OCI-LY7 (cell line): ENCODE results near the gene SMIM44. TPM values are rescaled to one million over a fixed set of nuclear protein-coding genes. Genes with fewer than 3 reads are reported as not detected.
A peak's percentile ranks its signal among the peaks of the same experiment; 100 is the strongest.

Source experiments
- BruUV-seq: library from RNA; stranded (reverse); fragments of 400-500 nt; replicated peaks from 2 replicates; lab custom pipeline; 2021; lab: Mats Ljungman, UMichigan
- CTCF ChIA-PET: fragments of 300-600 bp; sonication (Branson Sonifier 250); formaldehyde crosslinking; loops from one replicate; lab custom pipeline; 2022; ENCODE audit warnings: antibody characterized with exemption; ENCODE audit not compliant: unreplicated experiment; lab: Charles Lee
- POLR2A ChIA-PET: fragments of 300-600 bp; sonication (Branson Sonifier 250); formaldehyde crosslinking; loops from one replicate; lab custom pipeline; 2022; ENCODE audit warnings: antibody characterized with exemption; lab: Charles Lee
- DNase-seq: peaks from one replicate; pipeline ENCODE4 v3.0.0-alpha.2; 2015; ENCODE audit warnings: low spot score
- H2AFZ ChIP-seq: fragments of 200-600 bp; sonication (generic), shearing (Covaris generic); 2 replicates; pipeline ENCODE4 v1.6.1; 2014; ENCODE audit warnings: mild to moderate bottlenecking, antibody characterized with exemption, low read length, moderate library complexity
- H3K27ac ChIP-seq: fragments of 200-600 bp; sonication (generic); 2 replicates; pipeline ENCODE4 v1.5.1; 2014; ENCODE audit warnings: mixed run types, low read depth, mild to moderate bottlenecking, moderate library complexity, low read length, inconsistent platforms; ENCODE audit not compliant: poor library complexity, severe bottlenecking
- H3K36me3 ChIP-seq: fragments of 200-600 bp; sonication (generic); 2 replicates; pipeline ENCODE4 v1.6.1; 2014; ENCODE audit warnings: mild to moderate bottlenecking, antibody characterized with exemption, low read length, moderate library complexity, mixed read lengths; ENCODE audit not compliant: insufficient read depth
- H3K4me1 ChIP-seq: fragments of 200-600 bp; sonication (generic); 2 replicates; pipeline ENCODE4 v1.5.1; 2014; ENCODE audit warnings: mild to moderate bottlenecking, low read length; ENCODE audit not compliant: insufficient read depth, poor library complexity, severe bottlenecking
- H3K4me2 ChIP-seq: fragments of 200-600 bp; sonication (generic); 2 replicates; pipeline ENCODE4 v1.6.1; 2014; ENCODE audit warnings: mild to moderate bottlenecking, low read length
- H3K4me3 ChIP-seq: fragments of 200-600 bp; sonication (generic); 2 replicates; pipeline ENCODE4 v1.5.1; 2014; ENCODE audit warnings: mild to moderate bottlenecking, low read depth, low read length; ENCODE audit not compliant: poor library complexity, severe bottlenecking
- H3K79me2 ChIP-seq: fragments of 200-600 bp; sonication (generic); 2 replicates; pipeline ENCODE4 v1.6.1; 2016; ENCODE audit warnings: low read depth, mild to moderate bottlenecking, low read length, moderate library complexity, mixed read lengths; ENCODE audit not compliant: insufficient read depth
- H3K9me2 ChIP-seq: fragments of 200-600 bp; sonication (generic); 2 replicates; pipeline ENCODE4 v1.6.1; 2016; ENCODE audit warnings: mild to moderate bottlenecking, low read length, mixed read lengths; ENCODE audit not compliant: insufficient read depth
- H3K9me3 ChIP-seq: fragments of 200-600 bp; sonication (generic); 2 replicates; pipeline ENCODE4 v1.6.1; 2014; ENCODE audit warnings: mild to moderate bottlenecking, mixed run types, low read length, mixed read lengths
- H4K20me1 ChIP-seq: fragments of 200-600 bp; sonication (generic); 2 replicates; pipeline ENCODE4 v1.6.1; 2014; ENCODE audit warnings: mild to moderate bottlenecking, antibody characterized with exemption, low read length, moderate library complexity, mixed read lengths; ENCODE audit not compliant: insufficient read depth
- EZH2phosphoT487 ChIP-seq: fragments of 200-600 bp; sonication (generic); IDR thresholded peaks from 2 replicates; pipeline ENCODE4 v1.6.1; 2018; ENCODE audit warnings: low read depth, borderline replicate concordance, mild to moderate bottlenecking, mixed run types, antibody characterized with exemption, low read length, moderate library complexity, mixed read lengths
- intact Hi-C: fragments of 100-400 bp; cut with micrococcal nuclease; formaldehyde crosslinking; loops from one replicate; pipeline ENCODE4 v1.10.0; 2022; ENCODE audit not compliant: unreplicated experiment
- total RNA-seq, 2 experiments: library from RNA; depleted of rRNA in 1 of 2; stranded (reverse); fragments of >200 nt in 1 of 2; shearing (Covaris generic) in 1 of 2; gene quantifications; 2 replicates each; pipeline ENCODE4 v1.2.3, GENCODE V29; 2014 to 2022
- TF ChIP-seq, protein P1 (sequence below): fragments of 200-600 bp; sonication (generic); conservative IDR thresholded peaks from 2 replicates; pipeline ENCODE4 v1.5.1; 2014; ENCODE audit warnings: mild to moderate bottlenecking, antibody characterized with exemption, low read length, moderate library complexity, mixed read lengths

SMIM44 gene
- total RNA-seq, 2 experiments from 2014 or later, result not detected

DNA sequence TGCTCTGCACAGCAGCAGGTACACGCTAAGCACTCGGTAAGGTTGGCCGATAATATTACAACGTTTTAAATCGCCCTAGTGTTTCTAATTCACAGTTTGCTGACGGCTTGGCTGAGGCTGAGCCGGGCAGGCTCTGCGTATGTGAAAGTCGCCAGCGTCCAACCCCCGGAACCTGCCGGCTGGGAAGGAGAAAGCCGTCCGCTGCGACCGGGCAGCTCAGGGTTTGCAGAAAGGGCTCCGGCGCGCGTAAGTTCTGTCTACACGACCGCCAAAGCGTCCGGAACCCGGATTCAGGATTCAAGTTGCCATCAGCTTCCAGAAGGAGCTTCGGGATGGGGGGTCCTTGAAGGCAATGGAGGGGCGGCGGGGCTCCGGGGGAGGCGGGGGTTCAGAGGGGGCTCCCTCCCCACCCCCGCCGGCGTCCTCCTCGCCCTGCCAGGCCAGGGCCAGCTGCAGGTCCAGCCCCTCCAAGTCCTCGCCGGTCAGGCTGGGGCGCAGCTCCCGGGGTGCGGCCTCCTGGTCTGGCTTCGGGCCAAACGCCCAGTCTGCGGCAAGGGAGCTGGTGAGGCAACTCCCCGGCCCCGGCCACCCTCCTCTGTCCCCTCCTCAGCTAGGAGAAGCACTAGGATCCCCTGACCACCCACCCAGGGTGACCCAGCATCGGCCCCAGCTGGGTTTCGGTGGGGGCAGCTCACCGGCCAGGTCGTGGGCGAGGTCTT, 575 bp downstream of the SMIM44 start:
- Histone ChIP-seq H3K4me2 (0 out of 2 replicates have a peak overlapping the region, but pooled peaks have one; percentile 92), H3K9me2 (no peaks in the 10 kb centered on the region), H3K27ac (peak overlapping the region; percentile 84), H3K4me1 (peaks cover 47% of the 10 kb centered on the region), H3K36me3 (no peaks in the 10 kb centered on the region), H3K79me2 (no peaks in the 10 kb centered on the region), H3K4me3 (no peak overlapping the region), H3K9me3 (no peaks in the 10 kb centered on the region), H2AFZ (no peak overlapping the region), H4K20me1 (no peaks in the 10 kb centered on the region)
- TF ChIP-seq EZH2phosphoT487, result no peak
- TF ChIP-seq, protein P1, sequence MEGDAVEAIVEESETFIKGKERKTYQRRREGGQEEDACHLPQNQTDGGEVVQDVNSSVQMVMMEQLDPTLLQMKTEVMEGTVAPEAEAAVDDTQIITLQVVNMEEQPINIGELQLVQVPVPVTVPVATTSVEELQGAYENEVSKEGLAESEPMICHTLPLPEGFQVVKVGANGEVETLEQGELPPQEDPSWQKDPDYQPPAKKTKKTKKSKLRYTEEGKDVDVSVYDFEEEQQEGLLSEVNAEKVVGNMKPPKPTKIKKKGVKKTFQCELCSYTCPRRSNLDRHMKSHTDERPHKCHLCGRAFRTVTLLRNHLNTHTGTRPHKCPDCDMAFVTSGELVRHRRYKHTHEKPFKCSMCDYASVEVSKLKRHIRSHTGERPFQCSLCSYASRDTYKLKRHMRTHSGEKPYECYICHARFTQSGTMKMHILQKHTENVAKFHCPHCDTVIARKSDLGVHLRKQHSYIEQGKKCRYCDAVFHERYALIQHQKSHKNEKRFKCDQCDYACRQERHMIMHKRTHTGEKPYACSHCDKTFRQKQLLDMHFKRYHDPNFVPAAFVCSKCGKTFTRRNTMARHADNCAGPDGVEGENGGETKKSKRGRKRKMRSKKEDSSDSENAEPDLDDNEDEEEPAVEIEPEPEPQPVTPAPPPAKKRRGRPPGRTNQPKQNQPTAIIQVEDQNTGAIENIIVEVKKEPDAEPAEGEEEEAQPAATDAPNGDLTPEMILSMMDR, result no peak
- ChIA-PET POLR2A (interaction anchor here (0.6 kb wide), 1 partner anchor 149 kb away, joined by 3 read pairs; no protein-coding TSS in a partner anchor), CTCF (no interaction called here)
- intact Hi-C loops, result no loop called here
- no peak for DNase-seq
- BruUV-seq, result no TSS peak

DNA sequence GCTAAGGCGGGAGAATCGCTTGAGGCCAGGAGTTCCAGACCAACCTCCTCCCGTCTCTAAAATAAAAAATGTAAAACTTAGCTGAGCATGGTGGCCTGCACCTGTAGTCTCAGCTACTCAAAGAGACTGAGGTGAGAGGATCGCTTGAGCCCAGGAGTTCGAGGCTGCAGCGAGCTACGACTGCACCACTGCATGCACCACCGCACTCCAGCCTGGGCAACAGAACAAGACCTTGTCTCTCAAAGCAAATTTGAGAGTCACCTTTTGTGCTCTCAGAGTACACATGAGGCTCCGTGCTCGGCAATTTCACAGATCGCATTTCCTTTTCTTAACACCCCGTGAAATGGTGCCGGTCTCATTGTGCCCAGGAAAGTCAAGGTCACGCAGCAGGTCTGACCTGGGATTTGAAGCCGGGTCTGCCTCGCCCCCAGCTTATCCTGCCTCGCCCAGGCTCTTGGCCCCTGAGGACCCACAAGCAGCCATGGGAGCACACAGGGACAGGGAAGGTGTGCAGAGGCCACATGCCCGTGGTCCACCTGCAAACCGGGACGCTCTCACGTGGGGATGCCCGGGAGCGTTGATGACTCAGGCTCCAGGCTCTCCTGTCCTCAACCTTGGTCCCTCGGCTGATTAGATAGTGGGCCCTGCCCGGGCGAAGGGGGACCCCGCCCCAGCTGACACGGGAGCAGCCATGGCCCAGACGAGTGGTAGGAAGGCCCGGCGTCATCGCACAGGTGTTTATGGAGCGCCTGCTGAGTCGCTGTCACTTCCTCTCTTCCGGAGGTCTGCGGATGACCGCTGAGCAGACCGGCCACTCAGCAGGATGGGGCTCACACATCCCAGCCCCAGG, 1.8 kb downstream of the SMIM44 start:
- DNase-seq, result peak; percentile 64
- no peak for TF ChIP-seq EZH2phosphoT487
- TF ChIP-seq, protein P1, result no peak
- Histone ChIP-seq H4K20me1 (no peaks in the 10 kb centered on the region), H3K9me3 (no peaks in the 10 kb centered on the region), H3K4me3 (peak overlapping the region; percentile 65), H3K27ac (peak overlapping the region; percentile 84), H3K4me2 (peak overlapping the region; percentile 92), H3K9me2 (no peaks in the 10 kb centered on the region), H3K4me1 (peaks cover 47% of the 10 kb centered on the region), H3K79me2 (no peaks in the 10 kb centered on the region), H3K36me3 (no peaks in the 10 kb centered on the region), H2AFZ (peak overlapping the region; percentile 46)
- ChIA-PET POLR2A (no interaction called here), CTCF (interaction anchor here (0.5 to 0.6 kb wide), 2 partner anchors 9 to 206 kb away, joined by 3 read pairs; no protein-coding TSS in a partner anchor)
- intact Hi-C loops, result no loop called here
- no TSS peak for BruUV-seq
